H1 (cell line): ENCODE measurements around the gene ST3GAL2. TPM values are rescaled to one million over a fixed set of nuclear protein-coding genes. Genes with fewer than 3 reads are reported as not detected.

Source experiments
- CHD2 ChIP-seq: IDR thresholded peaks from 2 replicates; pipeline ENCODE4 v1.6.1; 2012; ENCODE audit warnings: low read length, improper control_type of control experiment
- E2F6 ChIP-seq: IDR thresholded peaks from 2 replicates; pipeline ENCODE4 v1.6.1; 2012; ENCODE audit warnings: inconsistent platforms
- EZH2 ChIP-seq: fragments of 200-600 bp; sonication (generic); IDR thresholded peaks from 2 replicates; pipeline ENCODE4 v1.7.1; 2012; ENCODE audit warnings: low read depth, mild to moderate bottlenecking, moderate library complexity, low read length, inconsistent platforms; ENCODE audit not compliant: severe bottlenecking
- FOSL1 ChIP-seq: IDR thresholded peaks from 2 replicates; pipeline ENCODE4 v1.6.1; 2011; ENCODE audit warnings: mild to moderate bottlenecking, low read depth, low read length, moderate library complexity; ENCODE audit not compliant: insufficient read depth
- GTF2F1 ChIP-seq: IDR thresholded peaks from 2 replicates; pipeline ENCODE4 v1.6.1; 2012; ENCODE audit warnings: low read depth, low read length, improper control_type of control experiment, borderline replicate concordance
- KDM5A ChIP-seq: fragments of 200-600 bp; IDR thresholded peaks from 2 replicates; pipeline ENCODE4 v1.7.1; 2012; ENCODE audit warnings: mild to moderate bottlenecking, low read length, inconsistent platforms, mixed read lengths
- NRF1 ChIP-seq: IDR thresholded peaks from 2 replicates; pipeline ENCODE4 v1.6.1; 2011; ENCODE audit warnings: mild to moderate bottlenecking, low read depth, low read length, improper control_type of control experiment
- POLR2A ChIP-seq, 2 experiments: IDR thresholded peaks; 1 replicate in 1 of 2; 2 replicates in 1 of 2; pipeline ENCODE4 v1.6.1; 2011; ENCODE audit warnings: low read depth in 2 of 2, low read length in 2 of 2, mild to moderate bottlenecking in 2 of 2; ENCODE audit errors: control extremely low read depth in 1 of 2
- polyA plus RNA-seq, 7 experiments: library from polyadenylated mRNA; depleted of rRNA in 3 of 7; stranded (reverse) in 5 of 7; unstranded in 2 of 7; fragments of >200 nt in 5 of 7; fragments of 200-250 nt in 2 of 7; gene quantifications; 1 replicate in 5 of 7; 2 replicates in 1 of 7; 4 replicates in 1 of 7; pipeline versions ENCODE4 v1.2.1 to v1.2.3, GENCODE V29; 2011 to 2013; ENCODE audit warnings: missing spikeins in 2 of 7, mixed read lengths in 2 of 7
- total RNA-seq: library from RNA; stranded (reverse); fragmentation: NEBNext Ultra II Directional; extraction: Animal tissue kit (Norgen Biotek cat#: 25700); gene quantifications from 2 replicates; pipeline ENCODE4 v1.2.1, GENCODE V29; 2021

The ST3GAL2 gene
- total and polyA plus RNA-seq, 2 of the 8 experiments (the other 6 are each of a cell fraction or from before 2014, with no cell fraction given): 14.4 to 39.7 TPM

GRCh38 chr16:70467608-70468007 lies 28.7 kb upstream of the ST3GAL2 start (continued):
- TF ChIP-seq EZH2 (no peak), POLR2A (IDR thresholded peaks at IDR 0.05; ENCODE audit: control extremely low read depth in 1 of 2, low read depth in 2 of 2, low read length in 2 of 2) (no peak), FOSL1 (no peak), GTF2F1 (no peak), NRF1 (no peak), CHD2 (no peak), E2F6 (no peak), KDM5A (no peak)
